Urinary bladder (tissue), 4 donors: ENCODE results near the gene KIR3DL1. TPM values are rescaled to one million over a fixed set of nuclear protein-coding genes. Genes with fewer than 3 reads are reported as not detected.
"Not testable (repeated sequence)": the region's sequence is repeated elsewhere in the genome, so short reads cannot be mapped to it uniquely, and the experiment has no call there.

Experiments
- DNase-seq: peaks from one replicate; pipeline ENCODE4 v3.0.0-alpha.2; 2015; ENCODE audit errors: extremely low spot score
- H3K27ac ChIP-seq: one replicate; pipeline ENCODE4 v1.5.1; 2013; ENCODE audit warnings: low read depth, mild to moderate bottlenecking, moderate library complexity
- H3K36me3 ChIP-seq: one replicate; pipeline ENCODE4 v1.6.1; 2013; ENCODE audit warnings: mild to moderate bottlenecking, moderate library complexity; ENCODE audit not compliant: insufficient read depth
- H3K4me1 ChIP-seq: one replicate; pipeline ENCODE4 v1.6.1; 2013; ENCODE audit warnings: mild to moderate bottlenecking, moderate library complexity; ENCODE audit not compliant: insufficient read depth
- H3K4me3 ChIP-seq: one replicate; pipeline ENCODE4 v1.5.1; 2013; ENCODE audit warnings: low read depth, low read length
- WGBS: extraction: QIAGEN DNeasy Blood & Tissue Kit; methylation state at CpG from one replicate; pipeline ENCODE4 v1.1.7; 2013; 5-methylcytosine and 5-hydroxymethylcytosine counted together
- polyA plus RNA-seq: library from polyadenylated mRNA; stranded (reverse); fragments of 200-250 nt; gene quantifications from one replicate; pipeline ENCODE4 v1.2.3, GENCODE V29; 2013
- total RNA-seq: library from RNA; depleted of rRNA; stranded (reverse); fragments of >200 nt; gene quantifications from one replicate; pipeline ENCODE4 v1.2.3, GENCODE V29; 2014
- donor health status: healthy with polysubstance abuse.
- donor health status: healthy.

The KIR3DL1 gene
- total RNA-seq = not detected
- not detected for polyA plus RNA-seq

DNA sequence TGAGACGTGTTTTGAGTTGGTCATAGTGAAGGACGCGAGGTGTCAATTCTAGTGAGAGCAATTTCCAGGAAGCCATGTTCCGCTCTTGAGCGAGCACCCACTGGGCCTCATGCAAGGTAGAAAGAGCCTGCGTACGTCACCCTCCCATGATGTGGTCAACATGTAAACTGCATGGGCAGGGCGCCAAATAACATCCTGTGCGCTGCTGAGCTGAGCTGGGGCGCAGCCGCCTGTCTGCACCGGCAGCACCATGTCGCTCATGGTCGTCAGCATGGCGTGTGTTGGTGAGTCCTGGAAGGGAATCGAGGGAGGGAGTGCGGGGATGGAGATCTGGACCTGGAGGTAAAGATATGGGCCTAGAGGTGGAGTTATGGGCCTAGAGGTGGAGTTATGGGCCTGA is at the start of gene KIR3DL1:
Gene KIR3DL1 (plus strand): TSS at position 218 of the 400 bp plus-strand sequence.
- not testable (repeated sequence) for H3K27ac ChIP-seq, H3K4me1 ChIP-seq, H3K4me3 ChIP-seq, DNase-seq, H3K36me3 ChIP-seq
- 86% methylated on average over 17 of the region's 17 CpGs for WGBS

DNA sequence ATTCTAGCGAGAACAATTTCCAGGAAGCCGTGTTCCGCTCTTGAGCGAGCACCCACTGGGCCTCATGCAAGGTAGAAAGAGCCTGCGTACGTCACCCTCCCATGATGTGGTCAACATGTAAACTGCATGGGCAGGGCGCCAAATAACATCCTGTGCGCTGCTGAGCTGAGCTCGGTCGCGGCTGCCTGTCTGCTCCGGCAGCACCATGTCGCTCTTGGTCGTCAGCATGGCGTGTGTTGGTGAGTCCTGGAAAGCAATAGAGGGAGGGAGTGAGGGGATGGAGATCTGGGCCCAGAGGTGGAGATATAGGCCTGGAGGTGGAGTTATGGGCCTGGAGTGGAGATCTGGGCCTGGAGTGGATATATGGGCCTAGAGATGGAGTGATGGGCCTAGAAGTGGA is 46.6 kb upstream of the KIR3DL1 start, which contains the start of gene KIR2DL1:
Gene KIR2DL1 (plus strand): TSS at position 148 of the 400 bp plus-strand sequence. CDS start 58 bp downstream, at position 206.
- not testable (repeated sequence) for H3K36me3 ChIP-seq, H3K27ac ChIP-seq, DNase-seq, H3K4me3 ChIP-seq, H3K4me1 ChIP-seq
- WGBS = 92% methylated on average over 15 of the region's 15 CpGs

DNA sequence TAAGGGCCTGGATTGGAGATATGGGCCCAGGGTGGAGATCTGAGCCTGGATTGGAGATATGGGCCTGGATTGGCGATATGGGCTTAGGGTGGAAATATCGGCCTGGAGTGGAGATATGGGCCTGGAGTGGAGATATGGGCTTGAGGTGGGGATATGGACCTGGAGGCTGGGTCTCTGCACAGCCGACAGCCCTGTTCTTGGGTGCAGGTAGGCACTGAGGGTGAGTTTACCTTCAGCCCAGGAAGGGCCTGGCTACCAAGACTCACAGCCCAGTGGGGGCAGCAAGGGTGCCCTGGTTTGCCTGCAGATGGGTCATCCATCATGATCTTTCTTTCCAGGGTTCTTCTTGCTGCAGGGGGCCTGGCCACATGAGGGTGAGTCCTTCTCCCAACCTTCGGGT is 45.8 kb upstream of the KIR3DL1 start:
- DNase-seq, H3K4me3 ChIP-seq, H3K36me3 ChIP-seq, H3K27ac ChIP-seq, H3K4me1 ChIP-seq: not testable (repeated sequence)
- 78% methylated on average over 4 of the region's 4 CpGs for WGBS

DNA sequence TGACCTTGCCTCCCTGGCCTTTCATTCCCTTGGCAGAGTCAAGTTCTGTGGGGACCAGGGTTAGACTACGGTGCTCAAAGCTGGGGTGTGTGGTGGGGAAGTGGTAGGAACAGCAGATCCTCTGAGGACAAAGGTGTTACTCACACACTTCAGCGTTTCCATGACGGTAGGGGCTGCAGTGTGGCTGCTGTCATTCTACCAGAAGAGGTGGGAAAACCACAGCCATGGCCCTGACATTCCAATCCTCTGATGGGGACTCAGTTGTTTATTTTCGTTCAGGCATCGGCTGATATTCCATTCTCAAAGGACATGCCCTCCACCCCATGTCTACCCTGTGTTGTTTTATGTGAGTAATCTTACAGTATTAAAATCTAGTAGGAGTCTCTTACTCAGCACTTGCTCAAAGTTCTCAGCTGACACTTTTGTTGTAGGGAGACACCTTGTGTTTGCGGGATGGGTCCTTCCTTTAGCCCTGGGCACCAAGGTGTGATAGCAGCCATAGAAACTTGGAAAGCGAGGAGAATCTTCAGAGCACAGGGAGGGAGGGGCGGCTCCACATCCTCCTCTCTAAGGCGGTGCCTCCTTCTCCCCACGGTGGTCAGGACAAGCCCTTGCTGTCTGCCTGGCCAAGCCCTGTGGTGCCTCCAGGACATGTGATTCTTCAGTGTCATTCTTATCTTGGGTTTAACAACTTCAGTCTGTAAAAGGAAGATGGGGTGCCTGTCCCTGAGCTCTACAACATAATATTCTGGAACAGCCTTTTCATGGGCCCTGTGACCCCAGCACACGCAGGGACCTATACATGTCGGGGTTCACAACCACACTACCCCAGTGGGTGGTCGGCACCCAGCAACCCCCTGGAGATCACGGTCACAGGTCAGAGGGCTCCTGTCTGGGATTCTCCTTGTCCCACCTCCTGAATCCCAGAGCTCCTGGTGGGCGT is 45.0 kb upstream of the KIR3DL1 start:
- not testable (repeated sequence) for H3K36me3 ChIP-seq, H3K4me3 ChIP-seq, H3K4me1 ChIP-seq, H3K27ac ChIP-seq, DNase-seq
- 60% methylated on average over 13 of the region's 15 CpGs for WGBS

DNA sequence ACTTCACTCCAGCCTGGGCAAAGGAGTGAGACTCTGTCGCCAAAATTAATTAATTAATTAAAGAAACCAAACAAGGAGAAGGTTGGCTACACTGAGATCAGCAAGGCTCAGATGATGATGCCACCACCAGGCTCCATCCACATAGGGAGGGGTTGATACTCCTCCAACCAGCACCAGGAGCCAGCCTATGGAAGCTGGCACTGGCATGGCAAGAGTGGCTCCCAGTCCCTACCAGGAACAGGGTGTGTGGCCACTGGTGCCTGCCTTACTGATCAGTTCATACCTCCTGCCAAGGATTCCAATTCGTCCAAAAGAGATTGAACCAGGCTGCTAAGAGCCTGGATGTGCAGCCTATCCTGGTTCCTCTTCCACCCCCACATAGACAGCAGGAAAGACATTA is 43.6 kb upstream of the KIR3DL1 start:
- H3K36me3 ChIP-seq, DNase-seq, H3K4me3 ChIP-seq, H3K4me1 ChIP-seq, H3K27ac ChIP-seq: not testable (repeated sequence)
- WGBS = 44% methylated on average over 2 of the region's 2 CpGs

DNA sequence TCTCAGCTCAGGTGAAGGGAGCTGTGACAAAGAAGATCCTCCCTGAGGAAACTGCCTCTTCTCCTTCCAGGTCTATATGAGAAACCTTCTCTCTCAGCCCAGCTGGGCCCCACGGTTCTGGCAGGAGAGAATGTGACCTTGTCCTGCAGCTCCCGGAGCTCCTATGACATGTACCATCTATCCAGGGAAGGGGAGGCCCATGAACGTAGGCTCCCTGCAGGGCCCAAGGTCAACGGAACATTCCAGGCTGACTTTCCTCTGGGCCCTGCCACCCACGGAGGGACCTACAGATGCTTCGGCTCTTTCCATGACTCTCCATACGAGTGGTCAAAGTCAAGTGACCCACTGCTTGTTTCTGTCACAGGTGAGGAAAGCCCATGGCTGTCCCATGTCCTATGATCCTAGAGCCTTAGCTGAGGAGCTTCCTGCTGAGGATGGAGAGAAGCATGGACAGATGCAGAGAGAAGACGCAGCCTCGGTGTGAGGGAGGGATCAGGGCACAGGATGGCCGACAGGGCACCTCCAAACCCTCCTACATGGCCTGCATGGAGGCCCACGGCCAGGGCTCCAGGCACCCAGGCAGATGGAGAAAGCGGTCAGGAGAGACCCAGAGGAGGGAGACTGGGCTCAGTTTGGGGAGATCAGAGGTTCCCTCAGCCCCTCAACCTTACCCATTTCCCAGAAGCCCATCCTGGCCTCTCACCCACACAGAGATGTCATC is 41.0 kb upstream of the KIR3DL1 start:
- H3K27ac ChIP-seq, DNase-seq, H3K4me1 ChIP-seq, H3K4me3 ChIP-seq, H3K36me3 ChIP-seq: not testable (repeated sequence)
- 74% methylated on average over 12 of the region's 12 CpGs for WGBS

DNA sequence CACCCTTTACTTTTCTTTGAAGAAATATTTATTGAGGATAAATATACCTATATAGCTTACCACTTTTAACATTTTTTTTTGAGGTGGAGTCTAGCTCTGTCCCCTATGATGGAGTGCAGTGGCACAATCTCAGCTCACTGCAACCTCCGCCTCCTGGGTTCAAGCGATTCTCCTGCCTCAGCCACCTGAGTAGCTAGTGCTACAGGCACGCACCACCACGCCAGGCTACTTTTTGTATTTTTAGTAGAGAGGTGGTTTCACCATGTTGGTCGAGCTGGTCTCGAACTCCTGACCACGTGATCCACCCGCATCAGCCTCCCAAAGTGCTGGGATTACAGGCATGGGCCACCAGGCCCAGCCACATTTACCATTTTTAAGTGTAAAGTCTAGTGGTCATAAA is 40.4 kb upstream of the KIR3DL1 start:
- H3K4me1 ChIP-seq, DNase-seq, H3K36me3 ChIP-seq, H3K4me3 ChIP-seq, H3K27ac ChIP-seq: not testable (repeated sequence)
- 65% methylated on average over 8 of the region's 8 CpGs for WGBS

DNA sequence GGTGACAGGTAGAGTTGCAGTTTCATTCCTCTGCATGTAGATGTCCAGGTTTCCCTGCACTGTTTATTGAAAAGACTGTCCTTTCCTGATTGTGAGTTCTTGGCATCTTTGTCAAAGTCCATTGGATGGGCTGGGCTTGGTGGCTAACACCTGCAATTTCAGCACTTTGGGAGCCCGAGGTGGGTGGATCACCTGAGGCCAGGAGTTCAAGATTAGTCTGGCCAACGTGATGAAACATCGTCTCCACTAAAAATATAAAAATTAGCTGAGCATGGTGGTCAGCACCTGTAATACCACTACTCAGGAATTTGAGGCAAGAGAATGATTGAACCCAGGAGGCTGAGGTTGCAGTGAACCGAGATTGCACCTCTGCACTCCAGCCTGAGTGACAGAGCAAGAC is 38.4 kb upstream of the KIR3DL1 start:
- 57% methylated on average over 4 of the region's 4 CpGs for WGBS
- not testable (repeated sequence) for H3K27ac ChIP-seq, H3K4me1 ChIP-seq, H3K36me3 ChIP-seq, H3K4me3 ChIP-seq, DNase-seq

DNA sequence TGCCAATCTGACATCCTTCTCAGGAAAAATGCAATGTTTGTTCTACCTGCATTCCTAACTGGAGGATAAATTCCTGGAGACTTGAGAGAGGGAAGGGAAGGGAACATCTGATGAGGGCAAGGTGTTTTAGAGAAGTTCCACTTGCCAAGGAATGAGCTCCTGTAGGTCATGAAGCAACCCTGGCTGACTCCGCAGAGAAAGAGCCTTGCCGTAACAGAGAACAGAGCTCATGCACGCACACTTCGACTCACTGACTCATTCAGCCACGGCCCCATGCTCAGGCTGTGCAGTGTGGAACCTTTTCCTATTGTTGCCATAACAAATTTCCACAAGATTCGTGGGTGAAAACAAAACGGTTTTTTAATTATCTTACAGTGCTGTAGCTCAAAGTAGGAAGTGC is 37.4 kb upstream of the KIR3DL1 start:
- not testable (repeated sequence) for H3K4me1 ChIP-seq, H3K4me3 ChIP-seq, DNase-seq, H3K27ac ChIP-seq, H3K36me3 ChIP-seq
- WGBS = 65% methylated on average over 7 of the region's 7 CpGs

DNA sequence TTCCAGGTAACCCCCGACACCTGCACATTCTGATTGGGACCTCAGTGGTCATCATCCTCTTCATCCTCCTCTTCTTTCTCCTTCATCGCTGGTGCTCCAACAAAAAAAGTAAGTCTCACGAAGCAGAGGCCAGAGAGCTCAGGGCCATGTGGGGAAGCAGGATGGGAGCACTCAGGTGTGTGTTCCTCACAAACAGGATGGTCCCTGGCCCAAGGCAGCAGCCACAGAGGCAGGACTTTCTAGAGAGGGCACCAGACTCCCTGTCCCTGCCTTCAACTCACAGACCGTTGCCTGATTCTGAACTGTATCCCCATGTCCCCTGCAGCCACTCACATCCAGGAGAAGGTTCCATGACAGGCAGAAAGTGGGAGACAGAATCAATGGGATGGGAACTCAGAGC is 33.4 kb upstream of the KIR3DL1 start:
- not testable (repeated sequence) for H3K27ac ChIP-seq, H3K4me1 ChIP-seq, H3K4me3 ChIP-seq, H3K36me3 ChIP-seq, DNase-seq
- 73% methylated on average over 4 of the region's 4 CpGs for WGBS

DNA sequence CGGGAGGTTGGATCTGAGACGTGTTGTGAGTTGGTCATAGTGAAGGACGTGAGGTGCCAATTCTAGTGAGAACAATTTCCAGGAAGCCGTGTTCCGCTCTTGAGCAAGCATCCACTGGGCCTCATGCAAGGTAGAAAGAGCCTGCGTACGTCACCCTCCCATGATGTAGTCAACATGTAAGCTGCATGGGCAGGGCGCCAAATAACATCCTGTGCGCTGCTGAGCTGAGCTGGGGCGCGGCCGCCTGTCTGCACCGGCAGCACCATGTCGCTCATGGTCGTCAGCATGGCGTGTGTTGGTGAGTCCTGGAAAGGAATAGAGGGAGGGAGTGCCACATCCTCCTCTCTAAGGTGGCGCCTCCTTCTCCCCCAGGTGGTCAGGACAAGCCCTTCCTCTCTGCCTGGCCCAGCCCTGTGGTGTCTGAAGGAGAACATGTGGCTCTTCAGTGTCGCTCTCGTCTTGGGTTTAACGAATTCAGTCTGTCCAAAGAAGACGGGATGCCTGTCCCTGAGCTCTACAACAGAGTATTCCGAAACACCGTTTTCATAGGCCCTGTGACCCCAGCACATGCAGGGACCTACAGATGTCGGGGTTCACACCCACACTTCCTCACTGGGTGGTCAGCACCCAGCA is 30.1 kb upstream of the KIR3DL1 start:
- 84% methylated on average over 24 of the region's 24 CpGs for WGBS
- H3K4me3 ChIP-seq, DNase-seq, H3K27ac ChIP-seq, H3K36me3 ChIP-seq, H3K4me1 ChIP-seq: not testable (repeated sequence)

DNA sequence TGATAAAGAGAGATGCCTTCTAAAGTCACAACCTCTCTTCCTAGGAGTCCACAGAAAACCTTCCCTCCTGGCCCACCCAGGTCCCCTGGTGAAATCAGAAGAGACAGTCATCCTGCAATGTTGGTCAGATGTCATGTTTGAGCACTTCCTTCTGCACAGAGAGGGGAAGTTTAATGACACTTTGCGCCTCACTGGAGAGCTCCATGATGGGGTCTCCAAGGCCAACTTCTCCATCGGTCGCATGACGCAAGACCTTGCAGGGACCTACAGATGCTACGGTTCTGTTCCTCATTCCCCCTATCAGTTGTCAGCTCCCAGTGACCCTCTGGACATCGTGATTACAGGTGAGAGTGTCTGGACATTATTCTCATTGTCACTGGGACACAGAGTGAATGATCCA is 28.1 kb upstream of the KIR3DL1 start:
- H3K4me3 ChIP-seq, H3K27ac ChIP-seq, DNase-seq, H3K36me3 ChIP-seq, H3K4me1 ChIP-seq: not testable (repeated sequence)
- 74% methylated on average over 6 of the region's 6 CpGs for WGBS

DNA sequence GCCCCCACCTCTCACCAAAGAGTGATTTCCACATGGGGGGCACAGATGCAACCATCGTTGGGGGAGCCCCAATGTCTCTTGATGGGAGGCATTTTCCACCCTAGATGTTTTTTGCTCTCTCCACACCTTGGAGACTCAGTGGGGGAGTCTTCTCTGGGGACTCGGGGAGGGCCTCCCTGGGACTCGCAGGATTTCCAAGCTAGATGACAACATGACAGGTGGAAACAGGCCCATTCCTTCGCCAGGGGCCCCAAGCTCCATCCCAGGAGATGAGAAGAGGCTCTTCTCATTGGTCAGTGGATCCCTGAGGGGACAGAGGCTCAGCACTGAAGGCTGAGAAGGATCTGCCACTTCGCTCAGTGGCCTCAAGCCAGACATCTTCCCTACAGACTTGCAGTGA is 25.6 kb upstream of the KIR3DL1 start:
- DNase-seq = no peak
- 64% methylated on average over 5 of the region's 5 CpGs for WGBS
- H3K4me1 ChIP-seq = no peaks in the 10 kb centered on the region
- H3K36me3 ChIP-seq = no peaks in the 10 kb centered on the region
- H3K4me3 ChIP-seq = no peak overlapping the region
- H3K27ac ChIP-seq = no peak overlapping the region
